Hepatocyte (in vitro differentiated cells): ENCODE measurements around the gene TMEM167A. TPM values are rescaled to one million over a fixed set of nuclear protein-coding genes. Genes with fewer than 3 reads are reported as not detected.

Experiments
- DNase-seq: peaks from one replicate; pipeline ENCODE4 v3.0.0-alpha.2; 2016; ENCODE audit warnings: low spot score
- H2AFZ ChIP-seq: fragments of 200-600 bp; sonication (generic); 2 replicates; pipeline ENCODE4 v1.6.0; 2016; ENCODE audit warnings: antibody characterized with exemption, mild to moderate bottlenecking
- H3K27ac ChIP-seq: fragments of 200-600 bp; sonication (generic); 2 replicates; pipeline ENCODE4 v1.5.1; 2016; ENCODE audit warnings: mild to moderate bottlenecking
- H3K27me3 ChIP-seq: fragments of 200-600 bp; sonication (generic); 2 replicates; pipeline ENCODE4 v1.6.1; 2016
- H3K36me3 ChIP-seq: fragments of 200-600 bp; sonication (generic); replicated peaks from 2 replicates; pipeline ENCODE4 v1.5.1; 2016; ENCODE audit warnings: low read depth; ENCODE audit not compliant: insufficient read depth
- H3K4me1 ChIP-seq: fragments of 200-600 bp; sonication (generic); 2 replicates; pipeline ENCODE4 v1.5.1; 2016; ENCODE audit warnings: mild to moderate bottlenecking, moderate library complexity; ENCODE audit not compliant: insufficient read depth
- H3K4me2 ChIP-seq: fragments of 200-600 bp; sonication (generic); 2 replicates; pipeline ENCODE4 v1.6.0; 2016
- H3K4me3 ChIP-seq: fragments of 200-600 bp; sonication (generic); 2 replicates; pipeline ENCODE4 v1.5.1; 2016; ENCODE audit warnings: mild to moderate bottlenecking
- H3K79me2 ChIP-seq: fragments of 200-600 bp; sonication (generic); 2 replicates; pipeline ENCODE4 v1.6.0; 2017; ENCODE audit warnings: mild to moderate bottlenecking
- H3K9me2 ChIP-seq: fragments of 200-600 bp; sonication (generic); replicated peaks from 2 replicates; pipeline ENCODE4 v1.6.0; 2017; ENCODE audit warnings: mild to moderate bottlenecking; ENCODE audit not compliant: insufficient read depth
- H3K9me3 ChIP-seq: fragments of 200-600 bp; sonication (generic); 2 replicates; pipeline ENCODE4 v1.5.1; 2016; ENCODE audit warnings: low read depth, mild to moderate bottlenecking
- H4K20me1 ChIP-seq: fragments of 200-600 bp; sonication (generic); 2 replicates; pipeline ENCODE4 v1.6.0; 2016; ENCODE audit warnings: mild to moderate bottlenecking; ENCODE audit not compliant: insufficient read depth, poor library complexity, severe bottlenecking
- EZH2 ChIP-seq: fragments of 200-600 bp; sonication (generic); IDR thresholded peaks from 2 replicates; pipeline ENCODE4 v1.6.1; 2016; ENCODE audit warnings: antibody characterized with exemption, mild to moderate bottlenecking, borderline replicate concordance
- EZH2phosphoT487 ChIP-seq: fragments of 200-600 bp; sonication (generic); IDR thresholded peaks from one replicate; pipeline ENCODE4 v1.6.1; 2018; ENCODE audit warnings: antibody characterized with exemption, mild to moderate bottlenecking, low read depth, moderate library complexity; ENCODE audit not compliant: unreplicated experiment, severe bottlenecking
- WGBS: methylation state at CpG from one replicate; pipeline ENCODE4 v1.1.6; 2016; ENCODE audit warnings: low lambda C conversion rate; ENCODE audit errors: missing lambda C conversion rate; 5-methylcytosine and 5-hydroxymethylcytosine counted together
- polyA plus RNA-seq: library from polyadenylated mRNA; unstranded; fragments of >200 nt; fragmentation: Nextera tagmentation; extraction: Ambion mirVana; gene quantifications from 2 replicates; pipeline ENCODE4 v1.2.1, GENCODE V29; 2016
- total RNA-seq: library from RNA; depleted of rRNA; stranded (reverse); fragments of >200 nt; gene quantifications from 2 replicates; pipeline ENCODE4 v1.2.3, GENCODE V29; 2014
- TF ChIP-seq, protein P1 (sequence below): fragments of 200-600 bp; sonication (generic); IDR thresholded peaks from 2 replicates; pipeline ENCODE4 v1.5.1; 2016; ENCODE audit warnings: antibody characterized with exemption, mild to moderate bottlenecking; ENCODE audit not compliant: poor library complexity

Gene TMEM167A
- total and polyA plus RNA-seq, 2 experiments from 2014 or later, result 140 to 174 TPM

DNA sequence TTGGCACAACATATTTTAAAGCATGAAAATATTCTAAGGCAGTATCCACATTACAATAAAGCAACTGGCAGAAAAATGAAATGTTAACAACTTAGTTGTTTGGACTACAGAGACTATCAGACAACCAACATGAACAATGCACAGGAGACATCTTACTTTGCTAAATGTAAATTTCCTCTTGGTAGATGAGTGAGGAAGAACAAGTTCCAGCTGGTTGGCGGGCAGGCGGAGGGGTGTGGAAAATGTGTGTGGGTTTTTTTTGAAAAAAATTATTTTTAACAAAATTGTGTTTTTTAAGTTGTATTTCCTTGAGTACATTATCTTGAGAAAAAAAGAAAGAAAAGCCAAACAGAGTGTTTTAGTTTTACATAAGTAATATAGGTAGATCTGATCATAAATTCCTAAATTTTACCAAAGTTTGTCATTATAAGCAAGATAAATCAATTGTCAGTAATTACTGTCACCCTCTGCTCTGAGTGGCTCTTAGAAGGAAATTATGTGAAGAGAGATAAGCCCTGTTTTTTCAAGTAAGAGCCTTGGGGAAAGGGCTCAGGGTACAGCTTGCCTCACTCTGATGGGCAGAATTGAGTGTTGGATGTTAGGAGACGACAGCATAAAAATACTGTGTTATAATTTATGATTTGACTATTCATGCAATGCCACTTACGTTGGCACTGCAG lies 42.5 kb downstream of the TMEM167A start:
- no peaks in the 10 kb centered on the region for H3K27me3 ChIP-seq
- H3K36me3 ChIP-seq, result no peaks in the 10 kb centered on the region

DNA sequence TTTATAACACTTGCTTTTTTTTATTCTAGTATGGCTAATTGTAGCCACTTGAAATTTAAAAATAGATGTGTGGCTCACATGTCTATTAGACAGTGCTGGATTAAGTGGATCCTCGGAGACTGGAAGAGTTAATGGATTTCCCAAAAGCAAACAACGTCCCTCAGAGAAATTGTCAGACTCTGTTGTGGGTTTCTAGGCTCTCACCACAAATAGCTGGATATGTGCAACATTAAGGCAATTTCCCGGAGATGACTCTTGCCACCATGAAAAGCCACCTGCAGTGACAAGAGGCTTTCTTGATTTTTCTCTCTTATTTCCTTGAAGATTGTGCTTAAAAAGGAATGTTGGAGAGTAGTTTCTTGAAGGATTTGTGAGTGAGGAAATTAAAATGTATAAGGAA lies 43.2 kb downstream of the TMEM167A start:
- no peak overlapping the region for H3K27ac ChIP-seq
- 33% methylated on average over 3 of the region's 3 CpGs for WGBS

More for the DNA sequence above, 42.5 kb downstream of the TMEM167A start:
- WGBS, result 80% methylated on average over 4 of the region's 4 CpGs
- no peak for DNase-seq
- Histone ChIP-seq H3K4me2 (no peak overlapping the region), H3K79me2 (no peaks in the 10 kb centered on the region), H3K4me3 (no peak overlapping the region), H2AFZ (no peak overlapping the region), H3K27ac (no peak overlapping the region), H3K9me2 (no peaks in the 10 kb centered on the region), H4K20me1 (no peaks in the 10 kb centered on the region), H3K9me3 (no peaks in the 10 kb centered on the region), H3K4me1 (peaks cover 8% of the 10 kb centered on the region)
- no peak for TF ChIP-seq EZH2phosphoT487
- TF ChIP-seq, protein P1, sequence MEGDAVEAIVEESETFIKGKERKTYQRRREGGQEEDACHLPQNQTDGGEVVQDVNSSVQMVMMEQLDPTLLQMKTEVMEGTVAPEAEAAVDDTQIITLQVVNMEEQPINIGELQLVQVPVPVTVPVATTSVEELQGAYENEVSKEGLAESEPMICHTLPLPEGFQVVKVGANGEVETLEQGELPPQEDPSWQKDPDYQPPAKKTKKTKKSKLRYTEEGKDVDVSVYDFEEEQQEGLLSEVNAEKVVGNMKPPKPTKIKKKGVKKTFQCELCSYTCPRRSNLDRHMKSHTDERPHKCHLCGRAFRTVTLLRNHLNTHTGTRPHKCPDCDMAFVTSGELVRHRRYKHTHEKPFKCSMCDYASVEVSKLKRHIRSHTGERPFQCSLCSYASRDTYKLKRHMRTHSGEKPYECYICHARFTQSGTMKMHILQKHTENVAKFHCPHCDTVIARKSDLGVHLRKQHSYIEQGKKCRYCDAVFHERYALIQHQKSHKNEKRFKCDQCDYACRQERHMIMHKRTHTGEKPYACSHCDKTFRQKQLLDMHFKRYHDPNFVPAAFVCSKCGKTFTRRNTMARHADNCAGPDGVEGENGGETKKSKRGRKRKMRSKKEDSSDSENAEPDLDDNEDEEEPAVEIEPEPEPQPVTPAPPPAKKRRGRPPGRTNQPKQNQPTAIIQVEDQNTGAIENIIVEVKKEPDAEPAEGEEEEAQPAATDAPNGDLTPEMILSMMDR, result no peak
- TF ChIP-seq EZH2, result no peak

DNA sequence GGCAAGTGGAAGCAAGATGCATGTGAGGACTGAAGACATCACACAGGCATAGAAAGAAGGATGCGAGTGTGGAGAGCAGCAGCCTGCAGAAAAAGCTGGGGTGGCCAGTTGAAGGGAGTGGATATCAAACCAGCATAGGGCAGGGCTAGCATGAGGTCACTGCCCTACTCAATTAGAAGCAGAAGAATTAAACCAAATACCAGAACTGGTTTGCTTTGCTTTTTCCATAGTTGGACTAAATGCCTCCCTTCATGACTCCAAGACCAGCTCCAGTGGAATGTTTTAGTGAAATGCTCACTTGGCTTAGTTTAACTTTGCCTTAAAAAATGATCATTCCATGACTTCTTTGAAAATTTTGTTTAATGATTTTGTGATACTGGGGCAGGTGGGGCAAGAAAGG lies 45.8 kb downstream of the TMEM167A start:
- Histone ChIP-seq H3K27ac (no peak overlapping the region), H2AFZ (no peak overlapping the region), H3K9me2 (no peaks in the 10 kb centered on the region), H3K27me3 (no peaks in the 10 kb centered on the region), H3K4me1 (peaks cover 10% of the 10 kb centered on the region), H3K4me2 (no peak overlapping the region), H3K4me3 (no peak overlapping the region), H4K20me1 (no peaks in the 10 kb centered on the region), H3K79me2 (no peaks in the 10 kb centered on the region), H3K36me3 (no peaks in the 10 kb centered on the region), H3K9me3 (no peaks in the 10 kb centered on the region)
- TF ChIP-seq EZH2phosphoT487, result no peak
- TF ChIP-seq EZH2, result no peak
- TF ChIP-seq, protein P1, result no peak
- no peak for DNase-seq
- 96% methylated on average over 1 of the region's 1 CpG for WGBS

More for the DNA sequence above, 43.2 kb downstream of the TMEM167A start:
- no peak for DNase-seq
- Histone ChIP-seq H3K36me3 (no peaks in the 10 kb centered on the region), H3K9me2 (no peaks in the 10 kb centered on the region), H4K20me1 (no peaks in the 10 kb centered on the region), H3K4me3 (no peak overlapping the region), H3K4me2 (no peak overlapping the region), H2AFZ (no peak overlapping the region), H3K79me2 (no peaks in the 10 kb centered on the region), H3K27me3 (no peaks in the 10 kb centered on the region), H3K9me3 (no peaks in the 10 kb centered on the region), H3K4me1 (peaks cover 8% of the 10 kb centered on the region)
- TF ChIP-seq EZH2phosphoT487 (no peak), EZH2 (no peak)
- TF ChIP-seq, protein P1, result no peak
